Stimulated activated CD4-positive, alpha-beta T cell treated with anti-CD3 and anti-CD28 coated beads, Interleukin-2, amount 100 ng/mL, for 4 hours (primary cell): ENCODE measurements around the gene IGSF22.

Experiments used
- DNase-seq: peaks from one replicate; pipeline ENCODE4 v3.0.0-alpha.2; 2020; ENCODE audit warnings: low read depth

IGSF22 gene

DNA sequence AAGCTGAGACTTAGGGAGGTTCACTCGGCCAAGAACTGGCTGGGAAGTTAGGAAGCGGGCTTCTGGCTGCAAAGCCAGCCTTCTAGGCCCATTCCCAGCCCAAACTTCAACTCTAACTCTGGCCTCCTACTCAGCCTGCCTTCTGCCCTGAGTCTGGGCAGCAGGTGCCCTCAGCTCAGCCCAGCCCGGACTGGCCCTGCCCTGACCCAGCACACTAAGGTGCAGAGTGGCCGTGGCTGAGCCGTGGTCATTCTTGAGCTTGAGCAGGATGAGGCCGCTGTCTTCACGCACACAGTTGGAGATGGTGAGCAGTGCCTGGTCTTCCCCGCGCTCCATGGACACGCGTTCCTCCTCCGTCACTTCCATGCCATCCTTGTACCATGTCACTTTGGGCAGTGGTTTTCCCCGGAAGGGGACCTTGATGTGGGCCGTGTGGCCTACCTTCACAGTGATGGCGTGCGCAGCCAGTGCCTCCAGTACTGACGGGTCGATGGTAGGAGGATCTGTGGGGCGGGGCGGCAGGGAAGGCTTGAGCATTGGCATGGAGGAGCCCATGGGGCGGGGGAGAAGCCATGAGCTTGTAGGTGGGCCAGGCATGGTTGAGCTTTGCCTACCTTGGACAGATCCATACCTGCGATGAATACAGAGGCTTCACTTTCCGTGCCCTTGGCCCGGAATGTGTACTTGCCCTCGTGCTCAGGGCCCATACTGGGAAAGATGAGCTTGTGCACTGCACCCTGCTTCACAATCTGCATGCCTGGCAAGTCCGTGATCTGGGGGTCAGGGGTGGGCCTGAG lies 12.1 kb downstream of the IGSF22 start:
- DNase-seq, result no peak

DNA sequence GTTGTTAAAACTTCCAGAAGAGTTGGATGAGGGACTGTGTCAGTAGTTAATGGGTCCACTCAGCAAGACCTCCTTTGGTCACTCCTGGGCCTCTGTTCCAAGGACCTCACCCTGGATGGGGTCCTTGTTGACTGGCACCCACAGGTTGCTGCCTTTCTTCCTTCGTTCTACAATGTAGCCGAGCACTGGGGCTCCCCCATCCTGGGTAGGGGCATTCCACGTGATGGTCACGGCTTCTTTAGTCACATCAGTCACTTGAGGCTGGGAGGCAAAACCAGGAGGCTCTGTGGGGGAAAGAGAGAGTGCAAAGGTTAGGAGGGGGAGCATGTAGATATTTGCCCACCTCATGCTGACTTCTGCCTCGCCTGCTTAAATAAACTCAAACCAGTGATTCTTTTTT lies 15.4 kb downstream of the IGSF22 start:
- no peak for DNase-seq

DNA sequence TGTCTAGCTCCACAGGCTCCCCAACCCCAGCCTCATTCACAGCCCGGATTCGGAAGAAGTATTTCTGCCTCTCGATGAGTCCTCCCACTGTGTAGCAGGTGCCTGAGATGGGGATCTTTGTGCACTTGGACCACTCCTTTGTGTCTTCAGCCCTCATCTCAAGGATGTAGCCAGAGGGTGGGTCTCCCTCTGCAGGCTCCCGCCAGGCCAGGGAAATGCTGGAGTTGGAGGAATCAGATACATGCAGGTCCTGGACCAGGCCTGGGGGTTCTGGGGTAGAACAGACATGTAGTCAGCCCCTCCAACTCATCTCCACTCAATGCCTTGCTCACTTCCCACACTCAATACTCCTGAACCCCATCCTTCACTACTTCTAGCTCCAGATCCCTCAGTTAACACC lies 16.6 kb downstream of the IGSF22 start:
- DNase-seq, result no peak

DNA sequence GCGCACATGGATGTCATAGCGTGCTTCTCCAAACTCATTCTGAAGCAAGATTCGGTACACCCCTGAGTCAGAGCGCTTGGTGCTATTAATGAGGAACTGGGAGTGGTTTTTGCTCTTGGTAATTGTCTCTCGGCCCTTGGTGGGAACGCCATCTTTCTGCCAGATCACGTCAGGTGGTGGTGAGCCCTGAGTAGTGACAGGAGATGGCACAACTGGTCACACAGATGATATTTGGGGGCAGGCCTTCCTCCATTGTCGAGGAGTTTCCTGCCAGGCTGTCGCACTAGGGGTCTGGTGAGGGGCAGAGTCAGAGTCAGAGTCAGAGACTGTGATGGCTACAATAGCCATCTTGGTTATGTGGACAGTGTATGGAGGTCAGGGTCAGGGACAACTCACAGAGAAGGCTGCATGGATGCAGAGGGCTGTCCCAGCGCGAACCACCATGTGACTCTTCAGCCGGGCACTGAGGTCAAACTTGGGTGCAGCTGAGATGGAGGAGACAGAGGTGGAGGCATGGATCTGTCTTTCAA lies 18.1 kb downstream of the IGSF22 start:
- DNase-seq, result no peak

DNA sequence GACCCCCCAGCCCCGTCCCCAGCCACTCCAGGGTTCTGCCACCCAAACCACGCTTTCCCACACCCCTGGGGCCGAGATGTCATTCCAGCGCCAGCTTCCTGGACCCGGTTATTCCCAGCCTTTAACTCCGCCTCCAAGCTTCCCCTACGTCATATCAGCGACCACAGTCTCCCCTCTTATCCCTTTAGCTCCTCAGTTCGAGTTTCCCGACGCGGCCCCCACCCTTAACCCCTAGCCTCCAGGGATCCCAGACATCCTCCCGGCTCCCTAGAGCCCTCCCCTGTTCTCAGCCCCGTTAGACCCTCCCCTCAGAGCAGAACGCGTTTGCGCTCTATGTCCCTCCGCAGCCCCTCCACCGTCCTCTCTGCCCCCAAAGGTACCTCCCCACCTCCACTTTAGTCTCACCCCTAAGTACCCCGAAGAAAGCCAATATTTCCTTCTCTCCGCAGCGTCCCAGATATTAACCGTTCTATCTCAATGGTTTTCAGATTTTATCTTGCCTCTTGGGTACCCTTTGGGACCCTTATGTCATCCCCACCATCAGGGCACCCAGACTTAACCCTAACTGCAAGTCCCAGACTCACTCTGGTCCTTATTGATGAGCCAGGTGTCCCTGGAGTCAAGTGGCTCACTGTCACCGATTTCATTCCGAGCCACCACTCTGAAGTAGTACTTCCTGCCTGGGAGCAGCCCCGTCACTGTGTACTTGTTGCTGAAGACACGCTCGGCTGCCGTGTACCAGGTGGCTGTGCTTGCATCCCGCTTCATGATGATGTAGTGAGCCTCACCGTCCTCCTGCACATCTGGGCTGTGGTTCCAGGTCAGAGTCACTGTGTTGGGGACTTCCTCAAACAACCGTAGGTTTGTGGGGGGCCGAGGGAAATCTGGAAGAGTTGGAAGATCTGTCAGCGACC lies 19.4 kb downstream of the IGSF22 start:
- peak; percentile 44 for DNase-seq

DNA sequence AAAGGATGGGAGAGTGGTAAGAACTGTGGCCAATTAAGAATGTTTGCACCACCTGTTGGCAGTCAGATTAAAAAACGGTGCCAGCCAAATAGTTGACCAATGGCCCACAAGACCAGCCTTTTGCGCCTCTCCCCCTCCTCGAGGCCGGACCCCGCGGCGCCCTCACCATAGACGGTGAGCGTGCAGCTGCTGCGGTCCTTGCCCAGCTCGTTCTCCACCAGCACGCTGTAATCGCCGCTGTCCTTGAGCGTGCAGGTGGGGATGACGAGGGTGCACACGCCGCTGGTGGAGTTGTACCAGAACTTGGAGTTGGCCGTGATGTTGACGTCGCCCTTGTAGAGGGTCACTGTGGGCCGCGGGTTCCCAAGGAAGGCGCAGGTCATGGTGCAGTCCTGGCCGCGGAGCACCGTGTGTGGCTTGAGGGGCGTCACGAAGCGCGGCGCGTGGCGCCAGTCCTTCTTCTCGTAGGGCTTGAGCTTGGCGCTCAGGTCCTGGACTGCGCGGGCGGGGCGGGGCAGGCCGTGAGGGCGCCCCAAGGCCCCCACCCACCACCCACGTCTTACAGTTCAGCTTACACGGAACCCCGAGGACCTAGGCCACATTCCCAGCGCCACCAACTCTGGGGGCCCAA lies 20.2 kb downstream of the IGSF22 start:
- DNase-seq, result no peak

DNA sequence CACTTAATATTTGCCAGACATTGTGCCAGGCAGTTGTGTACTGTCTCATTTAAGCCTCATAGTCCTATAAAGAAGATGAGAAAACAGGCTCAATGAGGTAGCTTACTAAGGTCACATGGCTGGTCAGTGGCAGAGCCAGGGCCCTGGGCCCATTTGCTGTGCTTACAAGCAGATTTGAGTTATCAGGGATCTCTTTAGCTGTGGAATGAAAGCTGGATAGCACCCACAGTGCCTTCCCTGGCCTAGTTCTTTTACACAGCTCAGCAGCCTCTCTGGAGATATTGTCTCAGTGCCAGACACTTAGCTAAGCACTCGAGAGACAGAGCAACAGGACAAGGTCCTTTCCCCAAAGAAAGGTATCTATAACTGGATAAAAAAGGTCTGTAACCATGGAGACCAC lies 21.3 kb downstream of the IGSF22 start:
- no peak for DNase-seq

DNA sequence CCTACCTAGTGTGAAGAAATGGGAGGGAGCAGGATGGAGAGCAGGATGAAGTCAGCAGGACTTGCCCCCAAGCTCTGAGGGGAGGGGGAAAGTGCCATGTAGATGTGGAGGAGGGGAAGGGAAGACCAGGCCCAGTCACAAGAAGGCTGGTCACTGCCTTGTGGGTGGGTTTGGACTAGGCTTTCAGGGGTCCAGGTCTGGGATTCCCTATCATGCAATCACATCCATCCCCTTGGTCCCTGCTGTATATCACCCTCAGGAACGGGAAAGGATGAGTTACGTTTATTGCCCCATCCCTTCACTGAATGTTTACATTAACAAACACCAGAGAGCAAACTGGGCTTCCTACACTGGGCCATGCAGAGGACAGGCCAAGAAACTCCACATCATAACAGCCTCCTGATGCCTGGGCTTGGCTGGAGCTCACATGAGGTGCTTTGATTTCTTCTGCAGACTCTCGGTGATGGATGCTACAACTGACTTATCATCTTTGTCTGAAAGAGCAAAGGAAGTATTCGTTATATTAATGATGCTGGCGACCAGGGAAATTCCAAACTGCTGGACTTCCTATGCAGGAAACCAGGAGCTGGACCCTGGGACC lies 21.8 kb downstream of the IGSF22 start:
- no peak for DNase-seq

DNA sequence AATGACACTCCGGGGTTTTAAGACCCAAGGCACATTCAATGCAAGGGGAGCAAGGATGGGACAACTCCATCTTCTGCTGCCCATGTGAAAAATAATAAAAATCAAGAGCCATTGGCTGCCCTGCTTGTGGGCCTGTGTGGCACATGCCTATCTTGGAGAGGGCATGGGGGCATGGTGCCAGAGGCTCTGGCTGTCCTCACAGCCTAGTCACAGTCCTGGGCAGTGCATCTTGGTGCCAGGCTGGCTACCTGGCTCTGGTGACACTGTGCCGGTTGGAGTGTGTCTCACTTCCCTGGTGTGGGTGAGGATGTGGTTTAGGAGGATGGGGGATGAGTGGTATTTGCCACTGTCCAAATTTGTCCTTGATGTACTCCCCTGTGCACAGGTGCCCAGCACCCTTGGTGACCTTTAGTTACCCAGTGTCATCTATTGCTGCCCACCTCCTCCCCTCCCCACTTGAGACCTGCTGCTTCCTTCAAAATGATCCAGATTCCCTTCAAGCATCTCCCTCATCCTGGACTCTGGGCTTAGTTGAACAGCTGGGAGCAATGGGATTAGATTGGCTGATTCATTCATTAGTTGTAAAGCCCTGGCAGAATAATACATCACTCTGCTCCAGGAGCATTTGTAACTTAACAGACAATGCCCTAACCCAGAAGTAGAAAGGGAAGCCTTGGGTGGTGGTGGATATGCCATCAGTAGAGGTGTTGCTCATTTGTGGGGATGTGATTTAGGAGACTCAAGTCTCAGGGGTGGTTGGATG lies 22.8 kb downstream of the IGSF22 start:
- no peak for DNase-seq

DNA sequence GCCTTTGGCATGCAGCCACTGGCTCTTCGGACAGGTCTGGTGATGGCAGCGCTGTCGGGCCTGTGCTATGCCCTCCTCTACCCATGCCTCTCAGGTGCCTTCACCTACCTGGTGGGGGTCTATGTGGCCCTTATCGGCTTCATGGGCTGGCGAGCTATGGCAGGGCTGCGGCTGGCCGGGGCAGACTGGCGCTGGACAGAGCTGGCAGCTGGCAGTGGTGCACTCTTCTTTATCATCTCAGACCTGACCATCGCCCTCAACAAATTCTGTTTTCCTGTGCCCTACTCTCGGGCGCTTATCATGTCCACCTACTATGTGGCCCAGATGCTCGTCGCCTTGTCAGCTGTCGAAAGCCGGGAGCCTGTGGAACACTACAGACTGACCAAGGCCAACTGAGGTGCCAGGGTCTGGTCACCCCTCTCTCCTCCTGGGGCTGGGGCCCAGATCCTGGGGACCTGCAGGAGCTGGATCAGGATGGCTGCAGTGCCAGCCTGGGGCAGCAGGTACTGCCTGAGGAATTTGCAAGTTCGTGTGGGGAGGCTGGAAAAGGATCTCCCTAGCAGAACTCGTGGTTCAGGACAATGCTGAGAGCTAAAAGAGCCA lies 24.3 kb downstream of the IGSF22 start:
- DNase-seq, result no peak

DNA sequence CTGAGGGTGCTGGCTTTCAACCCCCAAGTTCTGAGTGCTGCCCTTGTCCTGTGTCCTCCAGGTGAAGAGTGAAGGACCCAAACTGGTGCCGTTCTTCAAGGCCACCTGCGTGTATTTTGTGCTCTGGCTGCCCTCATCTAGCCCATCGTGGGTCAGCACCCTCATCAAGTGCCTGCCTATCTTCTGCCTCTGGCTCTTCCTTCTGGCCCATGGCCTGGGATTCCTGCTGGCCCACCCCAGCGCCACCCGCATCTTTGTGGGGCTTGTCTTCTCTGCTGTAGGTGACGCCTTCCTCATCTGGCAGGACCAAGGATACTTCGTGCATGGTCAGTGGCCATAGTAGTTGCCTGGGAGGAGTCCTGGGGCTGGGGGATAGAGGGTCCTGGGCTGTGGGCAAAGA lies 25.1 kb downstream of the IGSF22 start:
- no peak for DNase-seq

DNA sequence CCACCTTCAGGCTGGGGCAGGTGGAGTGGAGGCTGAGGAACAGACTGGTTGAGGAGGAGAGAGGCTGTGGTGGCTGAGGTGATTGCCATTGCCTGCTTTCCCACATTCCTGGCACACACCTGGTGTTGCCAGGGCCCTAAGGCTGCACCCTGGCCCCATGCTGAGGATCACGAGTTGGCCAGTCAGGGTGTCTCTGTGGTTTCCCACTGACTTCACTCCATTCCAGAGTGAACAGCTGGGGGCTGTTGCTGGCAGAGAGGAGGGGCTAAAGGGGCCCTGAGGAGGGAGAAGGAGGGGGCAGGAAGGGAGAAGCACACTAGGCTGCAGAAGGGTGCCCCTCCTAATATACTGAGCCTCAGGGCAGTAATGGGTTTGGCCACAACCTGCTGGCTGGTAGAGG lies 25.6 kb downstream of the IGSF22 start:
- no peak for DNase-seq

DNA sequence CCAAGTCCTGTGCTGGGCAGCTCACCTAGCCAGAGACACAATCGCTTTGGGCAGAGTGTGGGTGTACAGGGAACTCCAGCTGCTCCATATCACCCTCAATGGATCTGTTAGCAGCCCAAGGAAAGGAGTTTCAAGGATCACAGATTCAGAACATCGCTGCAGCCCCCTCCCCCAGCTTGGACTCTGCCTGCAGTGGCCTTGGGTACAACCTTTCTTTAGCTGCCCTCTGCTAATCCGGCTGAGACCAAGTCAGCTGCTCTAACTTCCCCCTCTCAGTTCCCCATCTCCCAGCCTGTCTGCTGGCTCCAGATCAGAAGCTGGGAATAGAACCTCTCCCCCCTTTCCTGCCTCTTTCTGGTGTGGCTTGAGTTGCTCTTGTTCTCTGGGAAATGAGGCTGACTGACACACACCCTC lies 26.1 kb downstream of the IGSF22 start:
- DNase-seq, result no peak

DNA sequence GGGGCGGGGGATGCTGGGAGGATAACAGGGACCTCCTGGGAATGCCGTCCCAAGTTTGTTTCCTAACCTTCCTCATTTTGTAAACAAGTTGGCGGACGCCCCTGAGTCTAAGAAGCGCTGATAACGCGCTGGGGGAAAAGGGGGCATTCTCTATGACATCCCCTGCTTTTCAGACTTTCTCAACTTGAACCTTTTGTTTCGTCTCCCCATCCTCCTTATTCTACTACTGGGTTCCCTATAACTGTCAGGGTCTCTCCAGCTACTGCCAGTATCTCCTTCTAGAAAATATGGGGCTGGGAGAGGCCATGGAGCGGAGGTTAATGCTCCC lies 26.8 kb downstream of the IGSF22 start:
- DNase-seq, result no peak

DNA sequence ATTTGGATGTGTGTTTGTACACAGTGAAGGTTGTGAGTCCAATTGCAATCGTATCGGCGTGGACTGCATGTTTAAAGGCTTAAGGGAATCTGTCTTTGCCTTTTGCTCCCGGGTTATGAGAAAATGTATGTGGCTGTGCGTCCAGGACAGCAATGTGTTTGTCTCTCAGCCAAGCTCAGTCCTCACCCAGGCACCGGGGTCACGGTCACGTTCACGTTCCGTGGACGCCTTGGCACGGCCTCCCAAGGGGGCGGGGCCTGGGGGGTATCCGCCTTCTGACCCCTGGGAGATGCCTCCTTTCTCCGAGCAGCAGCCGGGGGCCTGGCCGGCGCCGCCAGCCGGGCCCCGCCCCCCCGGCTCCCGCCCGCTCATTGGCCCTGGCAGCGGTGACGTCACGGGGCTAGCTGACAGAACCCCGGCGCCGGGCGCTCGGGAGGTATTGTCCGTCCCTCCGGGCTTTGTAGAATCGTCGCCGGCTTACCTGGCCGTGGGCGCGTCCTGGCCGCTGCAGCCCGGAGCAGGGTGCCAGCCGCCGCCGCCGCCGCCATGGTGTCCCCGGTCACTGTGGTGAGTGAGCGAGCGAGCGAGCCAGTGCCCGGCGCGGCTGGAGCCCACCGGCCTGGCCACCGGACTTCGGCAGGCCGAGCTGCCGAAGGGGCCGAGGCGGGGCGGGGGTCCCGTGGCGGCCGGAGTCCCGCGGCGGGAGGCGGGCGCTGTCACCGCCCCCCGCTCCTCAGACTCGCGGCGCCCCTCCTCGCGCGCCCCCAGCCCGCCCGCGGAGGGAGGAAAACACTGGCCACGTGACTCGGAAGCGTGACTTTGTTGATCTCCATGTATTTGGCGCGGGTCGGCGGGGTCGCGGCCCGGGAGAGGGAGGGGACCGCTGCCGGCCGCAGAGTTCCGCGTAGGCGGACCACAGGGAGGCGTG lies 27.4 kb downstream of the IGSF22 start, which contains the start of gene TMEM86A:
Gene TMEM86A (plus strand): TSS at position 439 of the 928 bp plus-strand sequence. CDS start 108 bp downstream, at position 547.
- DNase-seq, result peak; percentile 87

DNA sequence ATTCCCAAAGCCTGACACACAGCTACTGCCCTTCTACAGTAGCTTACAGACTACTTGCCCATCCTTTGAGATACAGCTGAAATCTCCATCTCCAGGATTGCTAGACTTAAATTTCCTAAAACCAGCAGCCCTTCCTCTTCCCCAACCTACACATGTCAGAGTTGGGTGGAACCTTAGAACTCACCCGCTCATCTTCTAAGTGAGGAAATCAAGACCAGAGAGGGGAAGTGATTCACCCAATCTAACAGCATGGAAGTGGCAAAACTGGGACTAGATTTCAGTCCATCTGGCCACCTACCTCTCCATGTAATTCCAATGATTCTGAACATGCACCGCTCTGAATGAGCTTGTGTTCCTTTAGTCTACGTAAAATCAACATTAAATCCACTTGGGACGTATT lies 28.4 kb downstream of the IGSF22 start:
- DNase-seq, result no peak

DNA sequence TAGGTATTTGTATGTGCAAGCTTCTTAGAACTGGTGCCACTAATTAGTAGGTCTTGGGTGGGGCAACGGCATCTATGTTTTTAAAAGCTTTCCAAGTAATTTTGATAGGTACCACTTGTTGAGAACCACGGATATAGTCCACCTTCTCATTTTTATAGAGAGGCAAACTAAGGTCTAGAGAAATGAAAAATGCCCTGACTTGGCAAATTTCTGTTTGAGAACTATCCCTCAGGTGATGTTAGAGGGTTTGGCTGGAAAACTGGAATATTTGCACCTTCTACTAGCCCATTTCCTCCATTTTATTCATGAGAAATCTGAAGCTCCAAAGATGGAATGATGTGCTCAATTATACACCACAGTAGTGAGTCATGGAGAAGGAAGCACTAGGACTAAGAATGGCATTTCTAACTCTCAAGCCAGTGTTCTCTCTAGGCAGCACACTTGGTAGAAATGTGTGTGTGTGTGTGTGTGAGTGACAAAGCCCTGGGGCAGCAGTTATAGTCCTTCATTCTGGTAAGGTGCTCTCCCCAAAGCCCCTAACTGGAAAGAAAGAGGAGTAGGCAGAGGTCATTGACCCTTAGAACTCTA lies 29.3 kb downstream of the IGSF22 start:
- no peak for DNase-seq

DNA sequence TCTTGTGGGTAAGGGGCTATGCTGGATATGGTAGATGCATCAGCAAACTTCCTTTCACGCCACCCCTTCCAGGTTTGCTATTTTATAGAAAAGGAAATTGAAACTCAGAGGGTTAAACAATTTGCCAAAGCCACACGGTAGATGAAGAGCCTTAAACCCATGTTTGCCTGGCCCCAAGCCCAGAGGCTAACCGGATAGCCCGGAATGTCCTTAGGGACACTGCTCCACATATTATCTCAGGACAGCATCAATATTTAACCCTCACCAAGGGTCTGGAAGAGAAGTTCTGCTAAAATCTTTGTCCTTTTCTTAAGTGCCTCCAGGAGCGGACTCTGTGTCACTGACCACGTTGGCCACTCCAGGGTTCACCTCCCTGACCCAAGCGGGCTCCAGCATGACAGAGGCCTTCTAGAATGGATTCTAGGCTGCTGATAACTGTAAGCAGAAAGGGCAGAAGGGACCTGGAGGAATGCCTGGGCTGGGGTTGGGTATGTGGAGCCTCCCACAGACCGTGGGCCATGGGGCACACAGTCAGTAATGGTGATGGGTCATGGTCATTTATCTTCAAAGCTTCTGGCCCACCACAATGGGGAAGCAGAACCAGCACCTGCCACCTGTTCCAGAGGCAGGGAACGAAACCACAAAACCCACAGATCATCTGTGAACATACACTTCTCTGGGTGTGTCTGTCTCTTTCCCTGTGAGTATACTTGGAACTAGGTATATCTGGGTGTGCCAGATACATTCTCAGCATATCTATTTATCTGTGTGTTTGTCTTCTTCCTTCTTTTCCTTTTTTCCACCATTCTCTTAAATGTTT lies 32.8 kb downstream of the IGSF22 start:
- no peak for DNase-seq
